ENCODE measurements around the gene E2F6.

The E2F6 gene

GRCh38 chr2:11507517-11507916, 41.6 kb upstream of the E2F6 start:
- no peak for TF ChIP-seq REST (IDR thresholded peaks at IDR 0.05; ENCODE audit: insufficient read depth in 1 of 2, low read depth in 2 of 2, low read length in 2 of 2)
- TF ChIP-seq POLR2AphosphoS5 (IDR thresholded peaks at IDR 0.05; ENCODE audit: low read depth, low read length): no peak
- no peak for TF ChIP-seq TAF1 (IDR thresholded peaks at IDR 0.05; ENCODE audit: borderline replicate concordance, insufficient read depth, low read length)
- no peak for TF ChIP-seq SIN3A (IDR thresholded peaks at IDR 0.05; ENCODE audit: borderline replicate concordance, insufficient read depth, low read length)
- no peak for TF ChIP-seq FOXP2 (optimal IDR thresholded peaks at IDR 0.05; ENCODE audit: borderline replicate concordance, extremely low read depth, extremely low read length, insufficient read depth)

GRCh38 chr2:11506611-11506969, 40.6 kb upstream of the E2F6 start:
- no peak for TF ChIP-seq POLR2AphosphoS5 (IDR thresholded peaks at IDR 0.05; ENCODE audit: low read depth, low read length)
- no peak for TF ChIP-seq SIN3A (IDR thresholded peaks at IDR 0.05; ENCODE audit: borderline replicate concordance, insufficient read depth, low read length)
- no peak for TF ChIP-seq FOXP2 (optimal IDR thresholded peaks at IDR 0.05; ENCODE audit: borderline replicate concordance, extremely low read depth, extremely low read length, insufficient read depth)
- TF ChIP-seq REST (IDR thresholded peaks at IDR 0.05; ENCODE audit: insufficient read depth in 1 of 2, low read depth in 2 of 2, low read length in 2 of 2): no peak
- no peak for TF ChIP-seq TAF1 (IDR thresholded peaks at IDR 0.05; ENCODE audit: borderline replicate concordance, insufficient read depth, low read length)

GRCh38 chr2:11505652-11506610, 40.0 kb upstream of the E2F6 start:
- no peak for TF ChIP-seq SIN3A (IDR thresholded peaks at IDR 0.05; ENCODE audit: borderline replicate concordance, insufficient read depth, low read length)

- TF ChIP-seq POLR2AphosphoS5 (IDR thresholded peaks at IDR 0.05; ENCODE audit: low read depth, low read length) (no peak), TAF1 (IDR thresholded peaks at IDR 0.05; ENCODE audit: borderline replicate concordance, insufficient read depth, low read length) (no peak), SIN3A (IDR thresholded peaks at IDR 0.05; ENCODE audit: borderline replicate concordance, insufficient read depth, low read length) (no peak), REST (IDR thresholded peaks at IDR 0.05; ENCODE audit: insufficient read depth in 1 of 2, low read depth in 2 of 2, low read length in 2 of 2) (no peak), FOXP2 (optimal IDR thresholded peaks at IDR 0.05; ENCODE audit: borderline replicate concordance, extremely low read depth, extremely low read length, insufficient read depth) (no peak)
Observed at GRCh38 chr2:11503354-11503927, 37.5 kb upstream of the E2F6 start.

GRCh38 chr2:11502740-11503292, 36.9 kb upstream of the E2F6 start:
- TF ChIP-seq FOXP2 (optimal IDR thresholded peaks at IDR 0.05; ENCODE audit: borderline replicate concordance, extremely low read depth, extremely low read length, insufficient read depth) (no peak), POLR2AphosphoS5 (IDR thresholded peaks at IDR 0.05; ENCODE audit: low read depth, low read length) (no peak), REST (IDR thresholded peaks at IDR 0.05; ENCODE audit: insufficient read depth in 1 of 2, low read depth in 2 of 2, low read length in 2 of 2) (no peak), TAF1 (IDR thresholded peaks at IDR 0.05; ENCODE audit: borderline replicate concordance, insufficient read depth, low read length) (no peak), SIN3A (IDR thresholded peaks at IDR 0.05; ENCODE audit: borderline replicate concordance, insufficient read depth, low read length) (no peak)

All from PFSK-1 (cell line).